Fibroblast of lung (primary cell): ENCODE measurements around the gene TBC1D25. TPM values are rescaled to one million over a fixed set of nuclear protein-coding genes. Genes with fewer than 3 reads are reported as not detected.

ENCODE experiments used
- DNase-seq, 2 donors: peaks; one replicate each; pipeline versions ENCODE4 v3.0.0 to v3.0.0-alpha.2; 2010; ENCODE audit warnings: low read depth in 2 of 2
- H2AFZ ChIP-seq: 2 replicates; pipeline ENCODE4 v1.5.1; 2012; ENCODE audit warnings: low read length, control low read depth, inconsistent platforms
- H3K27ac ChIP-seq: 2 replicates; pipeline ENCODE4 v1.5.1; 2011; ENCODE audit warnings: low read length, control low read depth; ENCODE audit not compliant: insufficient read depth
- H3K27me3 ChIP-seq: 2 replicates; pipeline ENCODE4 v1.5.1; 2011; ENCODE audit warnings: mild to moderate bottlenecking, low read length; ENCODE audit not compliant: control insufficient read depth, insufficient read depth
- H3K36me3 ChIP-seq: 2 replicates; pipeline ENCODE4 v1.5.1; 2011; ENCODE audit warnings: low read length; ENCODE audit not compliant: control insufficient read depth, insufficient read depth
- H3K4me1 ChIP-seq: 2 replicates; pipeline ENCODE4 v1.5.1; 2011; ENCODE audit warnings: low read length; ENCODE audit not compliant: control insufficient read depth, insufficient read depth; ENCODE audit errors: extremely low read depth
- H3K4me2 ChIP-seq: 2 replicates; pipeline ENCODE4 v1.5.1; 2011; ENCODE audit warnings: low read length, control low read depth; ENCODE audit not compliant: insufficient read depth; ENCODE audit errors: extremely low read depth
- H3K4me3 ChIP-seq, 4 experiments: fragments of 200-600 bp in 1 of 4; sonication (generic) in 1 of 4; replicated peaks in 1 of 4; 2 replicates each; pipeline ENCODE4 v1.5.1; 2011 to 2016; ENCODE audit warnings: low read length in 4 of 4, low read depth in 3 of 4, mild to moderate bottlenecking in 3 of 4, control low read depth in 2 of 4, inconsistent platforms in 1 of 4, mixed read lengths in 1 of 4; ENCODE audit not compliant: insufficient read depth in 1 of 4; ENCODE audit errors: control extremely low read depth in 1 of 4
- H3K79me2 ChIP-seq: 2 replicates; pipeline ENCODE4 v1.5.1; 2012; ENCODE audit warnings: mild to moderate bottlenecking, low read length, inconsistent platforms; ENCODE audit not compliant: control insufficient read depth, insufficient read depth
- H3K9ac ChIP-seq: 2 replicates; pipeline ENCODE4 v1.5.1; 2011; ENCODE audit warnings: mild to moderate bottlenecking, low read length, control low read depth; ENCODE audit not compliant: insufficient read depth
- H3K9me3 ChIP-seq: 2 replicates; pipeline ENCODE4 v1.5.1; 2012; ENCODE audit warnings: low read depth, low read length; ENCODE audit not compliant: control insufficient read depth, insufficient read depth
- H4K20me1 ChIP-seq: 2 replicates; pipeline ENCODE4 v1.5.1; 2011; ENCODE audit warnings: low read length; ENCODE audit not compliant: control insufficient read depth, insufficient read depth; ENCODE audit errors: extremely low read depth
- EZH2 ChIP-seq: IDR thresholded peaks from 2 replicates; pipeline ENCODE4 v1.5.1; 2012; ENCODE audit warnings: low read length, control low read depth, mild to moderate bottlenecking; ENCODE audit errors: missing control alignments
- polyA plus RNA-seq, 2 donors: library from polyadenylated mRNA; depleted of rRNA in 1 of 2; stranded (reverse) in 1 of 2; unstranded in 1 of 2; fragments of >200 nt; gene quantifications; 2 replicates each; pipeline ENCODE4 v1.2.1, GENCODE V29; 2011 to 2012; ENCODE audit warnings: missing spikeins in 1 of 2
- total RNA-seq: library from RNA; depleted of rRNA; stranded (reverse); fragments of >200 nt; gene quantifications from 2 replicates; pipeline ENCODE4 v1.2.1, GENCODE V29; 2014
- TF ChIP-seq, protein P1 (sequence below), 2 donors: IDR thresholded peaks in 1 of 2; conservative IDR thresholded peaks in 1 of 2; 1 replicate in 1 of 2; 2 replicates in 1 of 2; pipeline ENCODE4 v1.5.1; 2011 to 2012; ENCODE audit warnings: low read length in 2 of 2, control low read depth in 1 of 2, inconsistent platforms in 1 of 2, low read depth in 1 of 2, mild to moderate bottlenecking in 1 of 2

Gene TBC1D25
- total and polyA plus RNA-seq, 2 donors (not counting 1 experiment from before 2014, with no cell fraction given): 5.1 to 8.5 TPM

- Histone ChIP-seq H3K9me3 (no peaks in the 10 kb centered on the region), H3K36me3 (no peaks in the 10 kb centered on the region), H3K4me3 (no peak overlapping the region), H3K79me2 (no peaks in the 10 kb centered on the region), H3K4me1 (peaks cover 2% of the 10 kb centered on the region), H3K9ac (no peak overlapping the region), H2AFZ (no peak overlapping the region), H3K4me2 (no peak overlapping the region), H3K27ac (no peak overlapping the region), H4K20me1 (no peaks in the 10 kb centered on the region), H3K27me3 (no peaks in the 10 kb centered on the region)
- peak; percentile 39 to 90 for DNase-seq
- no peak for TF ChIP-seq EZH2
- TF ChIP-seq, protein P1, sequence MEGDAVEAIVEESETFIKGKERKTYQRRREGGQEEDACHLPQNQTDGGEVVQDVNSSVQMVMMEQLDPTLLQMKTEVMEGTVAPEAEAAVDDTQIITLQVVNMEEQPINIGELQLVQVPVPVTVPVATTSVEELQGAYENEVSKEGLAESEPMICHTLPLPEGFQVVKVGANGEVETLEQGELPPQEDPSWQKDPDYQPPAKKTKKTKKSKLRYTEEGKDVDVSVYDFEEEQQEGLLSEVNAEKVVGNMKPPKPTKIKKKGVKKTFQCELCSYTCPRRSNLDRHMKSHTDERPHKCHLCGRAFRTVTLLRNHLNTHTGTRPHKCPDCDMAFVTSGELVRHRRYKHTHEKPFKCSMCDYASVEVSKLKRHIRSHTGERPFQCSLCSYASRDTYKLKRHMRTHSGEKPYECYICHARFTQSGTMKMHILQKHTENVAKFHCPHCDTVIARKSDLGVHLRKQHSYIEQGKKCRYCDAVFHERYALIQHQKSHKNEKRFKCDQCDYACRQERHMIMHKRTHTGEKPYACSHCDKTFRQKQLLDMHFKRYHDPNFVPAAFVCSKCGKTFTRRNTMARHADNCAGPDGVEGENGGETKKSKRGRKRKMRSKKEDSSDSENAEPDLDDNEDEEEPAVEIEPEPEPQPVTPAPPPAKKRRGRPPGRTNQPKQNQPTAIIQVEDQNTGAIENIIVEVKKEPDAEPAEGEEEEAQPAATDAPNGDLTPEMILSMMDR (conservative IDR thresholded peaks at IDR 0.05 in 1 of 2, IDR thresholded peaks at IDR 0.05 in 1 of 2; ENCODE audit: low read depth in 1 of 2, low read length in 2 of 2): no peak
Measured at GRCh38 chrX:48498374-48498809, 41.1 kb upstream of the TBC1D25 start.

DNA sequence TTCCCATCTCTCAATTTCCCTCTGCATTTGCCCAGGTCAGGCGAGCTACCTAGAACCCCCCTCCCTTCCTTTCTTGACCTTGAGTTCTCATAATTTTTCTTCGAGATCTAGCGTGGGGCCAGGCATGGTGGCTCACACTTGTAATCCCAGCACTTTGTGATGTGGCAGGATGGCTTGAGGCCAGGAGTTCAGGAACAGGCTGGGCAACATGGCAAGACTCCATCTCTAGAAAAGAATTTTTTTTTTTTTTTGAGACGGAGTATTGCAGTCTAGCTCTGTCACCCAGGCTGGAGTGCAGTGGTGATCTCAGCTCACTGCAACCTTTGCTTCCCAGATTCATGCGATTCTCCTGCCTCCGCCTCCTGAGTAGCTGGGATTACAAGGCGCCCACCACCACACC is 35.3 kb upstream of the TBC1D25 start:
- no peaks in the 10 kb centered on the region for H3K27me3 ChIP-seq
- TF ChIP-seq, protein P1 (conservative IDR thresholded peaks at IDR 0.05 in 1 of 2, IDR thresholded peaks at IDR 0.05 in 1 of 2; ENCODE audit: low read depth in 1 of 2, low read length in 2 of 2): no peak
- no peak for TF ChIP-seq EZH2
- no peaks in the 10 kb centered on the region for H3K36me3 ChIP-seq
- no peaks in the 10 kb centered on the region for H4K20me1 ChIP-seq
- H3K27ac ChIP-seq: no peak overlapping the region
- no peaks in the 10 kb centered on the region for H3K4me1 ChIP-seq
- no peak overlapping the region for H3K4me3 ChIP-seq
- H3K9me3 ChIP-seq: no peaks in the 10 kb centered on the region
- H3K79me2 ChIP-seq: no peaks in the 10 kb centered on the region
- DNase-seq: no peak
- no peak overlapping the region for H3K4me2 ChIP-seq
- no peak overlapping the region for H3K9ac ChIP-seq
- no peak overlapping the region for H2AFZ ChIP-seq

DNA sequence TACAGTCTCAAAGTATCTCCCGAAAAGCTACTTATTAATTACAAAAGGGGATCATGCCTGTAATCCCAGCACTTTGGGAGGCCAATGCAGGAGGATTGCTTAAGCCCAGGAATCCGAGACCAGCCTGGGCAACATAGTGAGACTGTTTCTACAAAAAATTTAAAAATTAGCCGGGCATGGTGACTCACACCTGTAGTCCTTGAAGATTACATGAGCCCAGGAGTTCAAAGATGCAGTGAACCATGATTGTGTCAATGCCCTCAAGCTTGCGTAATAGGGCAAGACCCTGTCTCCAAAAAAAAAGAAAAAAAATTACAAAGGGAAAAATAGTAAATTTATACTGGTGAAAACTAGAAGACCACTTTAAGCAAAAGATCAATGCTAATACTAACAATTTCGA is 34.0 kb upstream of the TBC1D25 start:
- no peak for DNase-seq
- H3K36me3 ChIP-seq: no peaks in the 10 kb centered on the region
- no peaks in the 10 kb centered on the region for H3K27me3 ChIP-seq
- H2AFZ ChIP-seq: no peak overlapping the region
- H4K20me1 ChIP-seq: no peaks in the 10 kb centered on the region
- H3K27ac ChIP-seq: no peak overlapping the region
- H3K4me3 ChIP-seq: no peak overlapping the region
- no peak overlapping the region for H3K9ac ChIP-seq
- H3K4me1 ChIP-seq: no peaks in the 10 kb centered on the region
- TF ChIP-seq EZH2: no peak
- TF ChIP-seq, protein P1 (conservative IDR thresholded peaks at IDR 0.05 in 1 of 2, IDR thresholded peaks at IDR 0.05 in 1 of 2; ENCODE audit: low read depth in 1 of 2, low read length in 2 of 2): no peak
- no peaks in the 10 kb centered on the region for H3K79me2 ChIP-seq
- no peaks in the 10 kb centered on the region for H3K9me3 ChIP-seq
- no peak overlapping the region for H3K4me2 ChIP-seq
